Mesenchymal stem cell (in vitro differentiated cells and primary cell): ENCODE data around the gene NGF.

Source experiments
- DNase-seq: peaks from one replicate; pipeline ENCODE4 v3.0.0-alpha.2; 2013
- H2AFZ ChIP-seq: one replicate; pipeline ENCODE4 v1.6.1; 2013; ENCODE audit warnings: low read depth, mild to moderate bottlenecking, control low read depth, inconsistent platforms, low read length, moderate library complexity
- H2AK5ac ChIP-seq: 2 replicates; pipeline ENCODE4 v1.6.1; 2013; ENCODE audit warnings: low read length, moderate library complexity, mild to moderate bottlenecking, inconsistent platforms; ENCODE audit not compliant: severe bottlenecking
- H2BK120ac ChIP-seq: one replicate; pipeline ENCODE4 v1.6.1; 2013; ENCODE audit warnings: low read depth, mild to moderate bottlenecking, inconsistent platforms, low read length, moderate library complexity
- H2BK12ac ChIP-seq, 2 experiments: one replicate each; pipeline ENCODE4 v1.6.1; 2013; ENCODE audit warnings: inconsistent platforms in 2 of 2, low read length in 2 of 2, mild to moderate bottlenecking in 2 of 2, moderate library complexity in 2 of 2, control low read depth in 1 of 2
- H2BK15ac ChIP-seq: one replicate; pipeline ENCODE4 v1.6.1; 2013; ENCODE audit warnings: mild to moderate bottlenecking, low read depth, inconsistent platforms; ENCODE audit not compliant: poor library complexity, severe bottlenecking
- H2BK5ac ChIP-seq: 2 replicates; pipeline ENCODE4 v1.6.1; 2013; ENCODE audit warnings: low read depth, mild to moderate bottlenecking, low read length, control low read depth, inconsistent platforms; ENCODE audit not compliant: poor library complexity, severe bottlenecking
- H3K14ac ChIP-seq, 2 experiments: one replicate each; pipeline ENCODE4 v1.6.1; 2013; ENCODE audit warnings: inconsistent platforms in 2 of 2, low read length in 2 of 2, control low read depth in 1 of 2, mild to moderate bottlenecking in 1 of 2, moderate library complexity in 1 of 2
- H3K18ac ChIP-seq, 2 experiments: one replicate each; pipeline ENCODE4 v1.6.1; 2013; ENCODE audit warnings: inconsistent platforms in 2 of 2, low read length in 2 of 2, control low read depth in 1 of 2, low read depth in 1 of 2, mild to moderate bottlenecking in 1 of 2
- H3K23ac ChIP-seq, 2 experiments: one replicate each; pipeline ENCODE4 v1.6.1; 2013; ENCODE audit warnings: inconsistent platforms in 2 of 2, low read length in 2 of 2, mild to moderate bottlenecking in 2 of 2, moderate library complexity in 2 of 2, control low read depth in 1 of 2
- H3K27ac ChIP-seq: 2 replicates; pipeline ENCODE4 v1.5.1; 2013; ENCODE audit warnings: mild to moderate bottlenecking, moderate library complexity, low read length, control low read depth, inconsistent platforms; ENCODE audit not compliant: poor library complexity, severe bottlenecking
- H3K27me3 ChIP-seq, 2 experiments: 2 replicates each; pipeline versions ENCODE4 v1.6.1 to v1.7.0; 2013; ENCODE audit warnings: low read length in 2 of 2, mild to moderate bottlenecking in 2 of 2, moderate library complexity in 2 of 2, control low read depth in 1 of 2, inconsistent platforms in 1 of 2; ENCODE audit not compliant: control insufficient read depth in 1 of 2, insufficient read depth in 1 of 2
- H3K36me3 ChIP-seq, 2 experiments: 2 replicates each; pipeline versions ENCODE4 v1.6.1 to v1.7.0; 2013; ENCODE audit warnings: low read length in 2 of 2, control low read depth in 1 of 2, inconsistent platforms in 1 of 2, low read depth in 1 of 2, mild to moderate bottlenecking in 1 of 2; ENCODE audit not compliant: insufficient read depth in 2 of 2, control insufficient read depth in 1 of 2
- H3K4ac ChIP-seq, 2 experiments: one replicate each; pipeline ENCODE4 v1.6.1; 2013; ENCODE audit warnings: inconsistent platforms in 2 of 2, low read length in 2 of 2, mild to moderate bottlenecking in 2 of 2, moderate library complexity in 2 of 2, control low read depth in 1 of 2, low read depth in 1 of 2
- H3K4me1 ChIP-seq: 2 replicates; pipeline ENCODE4 v1.6.1; 2013; ENCODE audit warnings: low read depth, low read length, control low read depth; ENCODE audit not compliant: control insufficient read depth, insufficient read depth
- H3K4me2 ChIP-seq: 2 replicates; pipeline ENCODE4 v1.6.1; 2013; ENCODE audit warnings: low read length, mild to moderate bottlenecking, inconsistent platforms; ENCODE audit not compliant: poor library complexity, severe bottlenecking
- H3K4me3 ChIP-seq, 2 experiments: 2 replicates each; pipeline versions ENCODE4 v1.5.1 to v1.7.0; 2013; ENCODE audit warnings: low read length in 2 of 2, mild to moderate bottlenecking in 2 of 2, control low read depth in 1 of 2, low read depth in 1 of 2; ENCODE audit not compliant: insufficient read depth in 1 of 2
- H3K79me1 ChIP-seq: replicated peaks from 2 replicates; pipeline ENCODE4 v1.6.1; 2013; ENCODE audit warnings: mild to moderate bottlenecking, control low read depth, low read length, inconsistent platforms; ENCODE audit not compliant: poor library complexity, severe bottlenecking
- H3K9ac ChIP-seq: 2 replicates; pipeline ENCODE4 v1.7.0; 2013; ENCODE audit warnings: mild to moderate bottlenecking, low read length, moderate library complexity
- H3K9me3 ChIP-seq: 2 replicates; pipeline ENCODE4 v1.7.0; 2013; ENCODE audit warnings: mild to moderate bottlenecking, low read length; ENCODE audit not compliant: control insufficient read depth
- H4K8ac ChIP-seq: one replicate; pipeline ENCODE4 v1.6.1; 2013; ENCODE audit warnings: inconsistent platforms, mild to moderate bottlenecking, low read length, moderate library complexity
- H4K91ac ChIP-seq: one replicate; pipeline ENCODE4 v1.6.1; 2013; ENCODE audit warnings: mild to moderate bottlenecking, low read length, inconsistent platforms
- WGBS: methylation state at CpG from one replicate; pipeline ENCODE4 v1.1.7; 2013; ENCODE audit warnings: mixed read lengths; 5-methylcytosine and 5-hydroxymethylcytosine counted together

The NGF gene

DNA sequence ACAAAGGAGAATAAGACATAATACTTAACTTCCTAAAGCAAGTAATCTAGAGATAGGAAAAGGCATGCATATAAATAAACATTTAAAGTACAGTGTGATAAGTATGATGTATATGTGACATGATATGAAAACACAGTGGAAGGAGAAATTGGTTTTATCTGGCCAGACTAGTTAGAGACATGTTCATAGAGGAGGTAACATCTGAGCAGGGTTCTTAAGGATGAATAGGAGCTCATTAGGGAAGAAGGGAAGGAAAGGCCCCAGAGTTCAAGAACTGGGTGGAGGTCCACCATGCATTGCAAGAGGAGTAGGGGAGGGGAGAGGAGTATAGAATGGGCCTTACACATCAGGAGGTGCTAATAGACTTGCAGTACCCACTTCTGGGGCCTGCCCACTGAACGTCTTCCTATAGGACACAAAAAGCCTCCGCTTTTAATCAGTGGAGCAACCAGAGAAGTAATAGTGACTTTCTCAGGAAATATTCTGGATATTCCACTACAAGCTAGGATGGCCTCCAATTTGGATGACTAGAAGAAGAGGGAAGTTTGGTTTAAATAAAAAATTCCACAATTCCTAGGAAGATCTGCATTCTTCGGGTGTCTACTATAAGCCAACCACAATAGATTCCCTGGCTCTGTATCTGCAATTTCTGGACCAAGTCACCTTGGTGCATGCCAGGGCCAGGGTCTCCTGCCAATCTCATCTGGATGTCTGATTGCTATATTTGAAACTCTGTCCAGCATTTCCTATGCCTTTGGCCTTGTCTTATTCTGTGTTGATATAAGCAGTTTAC lies 41.9 kb downstream of the NGF start:
- no peak overlapping the region for H3K14ac ChIP-seq
- no peak overlapping the region for H2AFZ ChIP-seq
- no peaks in the 10 kb centered on the region for H3K27me3 ChIP-seq
- no peak overlapping the region for H4K91ac ChIP-seq
- H3K9me3 ChIP-seq = no peaks in the 10 kb centered on the region
- H2BK12ac ChIP-seq = no peak overlapping the region
- no peak overlapping the region for H3K27ac ChIP-seq
- no peak overlapping the region for H3K4me2 ChIP-seq
- WGBS = 100% methylated on average over 1 of the region's 3 CpGs
- H2AK5ac ChIP-seq = no peak overlapping the region
- H4K8ac ChIP-seq = no peak overlapping the region
- H3K4ac ChIP-seq = no peak overlapping the region
- no peaks in the 10 kb centered on the region for H3K79me1 ChIP-seq
- H3K4me3 ChIP-seq = no peak overlapping the region
- no peak overlapping the region for H2BK15ac ChIP-seq
- H3K9ac ChIP-seq = no peak overlapping the region
- no peak overlapping the region for H2BK120ac ChIP-seq
- DNase-seq = no peak
- H3K23ac ChIP-seq = no peak overlapping the region
- no peak overlapping the region for H3K18ac ChIP-seq
- no peak overlapping the region for H2BK5ac ChIP-seq
- H3K4me1 ChIP-seq = peaks cover 7% of the 10 kb centered on the region
- peaks cover 3 to 11% of the 10 kb centered on the region in 2 experiments for H3K36me3 ChIP-seq

GRCh38 chr1:115293899-115294298 lies 44.1 kb downstream of the NGF start:
- no peak overlapping the region for H3K4me3 ChIP-seq
- no peaks in the 10 kb centered on the region for H3K27me3 ChIP-seq
- H3K27ac ChIP-seq = no peak overlapping the region
- no peak overlapping the region for H2BK12ac ChIP-seq
- H2BK15ac ChIP-seq = no peak overlapping the region
- H2BK120ac ChIP-seq = no peak overlapping the region
- H3K9ac ChIP-seq = no peak overlapping the region
- H3K4me1 ChIP-seq = peaks cover 3% of the 10 kb centered on the region
- H3K36me3 ChIP-seq = peaks cover 3 to 11% of the 10 kb centered on the region in 2 experiments
- no peak overlapping the region for H2BK5ac ChIP-seq
- WGBS = 98% methylated on average over 3 of the region's 3 CpGs
- H4K8ac ChIP-seq = no peak overlapping the region
- DNase-seq = no peak
- H3K4me2 ChIP-seq = no peak overlapping the region
- H4K91ac ChIP-seq = no peak overlapping the region
- no peaks in the 10 kb centered on the region for H3K9me3 ChIP-seq
- no peak overlapping the region for H2AK5ac ChIP-seq
- H3K4ac ChIP-seq = no peak overlapping the region
- H3K23ac ChIP-seq = no peak overlapping the region
- no peak overlapping the region for H3K14ac ChIP-seq
- no peak overlapping the region for H2AFZ ChIP-seq
- H3K79me1 ChIP-seq = no peaks in the 10 kb centered on the region
- H3K18ac ChIP-seq = no peak overlapping the region

DNA sequence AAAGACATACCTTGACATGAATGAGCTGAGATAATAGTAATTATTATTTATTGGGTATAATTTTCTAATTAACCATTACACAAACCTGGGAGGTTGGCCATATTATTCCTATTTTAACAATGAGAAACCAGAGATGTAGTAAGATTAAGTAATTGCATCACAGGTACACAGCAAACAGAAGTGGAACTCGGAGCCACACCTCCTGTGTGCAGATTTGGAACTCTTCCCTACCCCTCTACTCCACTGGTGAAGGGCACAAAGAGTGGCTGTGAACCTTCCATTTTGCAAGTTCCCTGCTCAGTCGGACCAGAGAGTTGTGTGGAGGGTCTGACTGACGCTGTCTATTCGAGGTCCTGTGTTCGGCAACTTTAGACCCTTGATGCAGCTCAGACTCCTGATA lies 45.0 kb downstream of the NGF start:
- H2BK5ac ChIP-seq = no peak overlapping the region
- no peak overlapping the region for H2BK12ac ChIP-seq
- no peak overlapping the region for H2AFZ ChIP-seq
- no peaks in the 10 kb centered on the region for H3K79me1 ChIP-seq
- H3K36me3 ChIP-seq = peaks cover 3 to 18% of the 10 kb centered on the region in 2 experiments
- no peak for DNase-seq
- H2AK5ac ChIP-seq = no peak overlapping the region
- no peak overlapping the region for H4K8ac ChIP-seq
- no peak overlapping the region for H3K4me2 ChIP-seq
- H3K4me1 ChIP-seq = peaks cover 3% of the 10 kb centered on the region
- no peaks in the 10 kb centered on the region for H3K27me3 ChIP-seq
- no peak overlapping the region for H3K23ac ChIP-seq
- no peak overlapping the region for H3K4ac ChIP-seq
- no peak overlapping the region for H4K91ac ChIP-seq
- H3K4me3 ChIP-seq = no peak overlapping the region
- H2BK15ac ChIP-seq = no peak overlapping the region
- H3K18ac ChIP-seq = no peak overlapping the region
- no peak overlapping the region for H3K9ac ChIP-seq
- no peak overlapping the region for H2BK120ac ChIP-seq
- H3K9me3 ChIP-seq = no peaks in the 10 kb centered on the region
- WGBS = 93% methylated on average over 5 of the region's 5 CpGs
- H3K14ac ChIP-seq = no peak overlapping the region
- no peak overlapping the region for H3K27ac ChIP-seq

DNA sequence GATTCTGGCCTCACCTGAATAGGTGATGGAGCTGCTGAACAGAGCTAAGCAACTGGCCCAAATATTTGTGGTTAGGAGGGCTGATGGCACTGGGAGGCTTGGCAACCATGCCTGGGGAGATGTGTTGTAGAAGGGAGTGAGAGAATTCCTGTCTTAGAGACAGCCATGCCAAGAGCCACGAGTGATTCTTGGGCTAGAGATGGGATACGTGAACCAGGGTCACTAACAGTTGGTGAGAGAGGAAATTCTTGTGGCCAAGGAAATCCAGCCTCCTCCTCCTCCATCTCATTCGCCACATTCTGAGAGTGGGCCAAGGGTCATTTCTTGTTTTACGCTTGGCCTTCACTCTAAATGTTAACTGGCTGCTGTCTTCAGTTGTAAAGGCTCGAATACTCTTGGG lies 46.3 kb downstream of the NGF start:
- Histone ChIP-seq H2AFZ (no peak overlapping the region), H3K27ac (no peak overlapping the region), H3K36me3 (peaks cover 3 to 28% of the 10 kb centered on the region in 2 experiments), H3K4me3 (no peak overlapping the region), H3K79me1 (no peaks in the 10 kb centered on the region), H2BK5ac (no peak overlapping the region), H3K4me2 (no peak overlapping the region), H3K14ac (no peak overlapping the region), H3K23ac (no peak overlapping the region), H3K9me3 (no peaks in the 10 kb centered on the region), H2BK120ac (no peak overlapping the region), H2BK12ac (no peak overlapping the region), H3K9ac (no peak overlapping the region), H3K4me1 (peaks cover 2% of the 10 kb centered on the region), H4K8ac (no peak overlapping the region), H2AK5ac (no peak overlapping the region), H2BK15ac (no peak overlapping the region), H4K91ac (no peak overlapping the region), H3K27me3 (no peaks in the 10 kb centered on the region), H3K4ac (no peak overlapping the region), H3K18ac (no peak overlapping the region)
- 94% methylated on average over 5 of the region's 5 CpGs for WGBS
- DNase-seq = no peak
